ENCODE results near the gene FTH1.
"Not testable (repeated sequence)": the region's sequence is repeated elsewhere in the genome, so short reads cannot be mapped to it uniquely, and the experiment has no call there.

The FTH1 gene

DNA sequence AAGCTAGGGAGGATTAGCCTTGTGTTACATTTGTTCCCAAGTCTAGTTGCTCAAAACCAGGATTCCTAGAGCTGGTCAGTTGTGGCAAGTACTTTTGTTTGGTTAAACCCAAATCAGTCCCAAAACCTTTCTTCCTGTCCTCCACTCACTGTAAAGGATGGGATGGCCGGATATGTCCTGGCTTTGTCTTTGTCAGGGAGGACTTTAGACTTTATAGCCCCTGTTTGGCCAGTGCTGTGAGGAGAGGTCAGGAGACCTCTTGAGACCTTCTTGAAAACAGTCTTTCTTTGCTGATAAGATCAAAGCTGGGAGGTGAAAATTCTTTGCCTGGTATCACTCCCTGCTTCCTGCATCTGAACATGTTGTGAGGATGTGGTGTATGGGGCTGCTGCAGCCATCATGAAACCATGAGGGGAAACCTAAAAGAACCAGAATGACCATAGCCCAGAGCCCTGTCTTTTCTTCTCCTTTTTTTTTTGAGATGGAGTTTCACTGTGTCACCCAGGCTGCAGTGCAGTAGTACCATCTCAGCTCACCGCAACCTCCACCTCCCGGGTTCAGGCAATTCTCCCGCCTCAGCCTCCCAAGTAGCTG is 43.6 kb upstream of the FTH1 start:
- WGBS (ENCODE audit: insufficient coverage) = no CpG with 5 or more reads among the region's 4 CpGs
- Histone ChIP-seq H3K9me3 (ENCODE audit: control extremely low read depth in 1 of 5, control insufficient read depth in 4 of 5, insufficient read depth in 2 of 5, low read depth in 1 of 5, low read length in 4 of 5) (no peaks in the 10 kb centered on the region), H3K36me3 (ENCODE audit: control insufficient read depth in 4 of 4, insufficient read depth in 4 of 4, low read length in 3 of 4) (no peaks in the 10 kb centered on the region), H3K4me3 (ENCODE audit: control insufficient read depth in 1 of 7, extremely low read depth in 1 of 7, insufficient read depth in 4 of 7, low read depth in 2 of 7, low read length in 6 of 7) (no peak overlapping the region), H3K27ac (ENCODE audit: insufficient read depth in 1 of 2, low read depth in 1 of 2, low read length in 2 of 2, poor library complexity in 1 of 2, severe bottlenecking in 2 of 2) (no peak overlapping the region), H3K27me3 (replicated peaks in 2 of 5; ENCODE audit: control insufficient read depth in 4 of 5, insufficient read depth in 5 of 5, low read length in 4 of 5) (no peaks in the 10 kb centered on the region), H3K4me1 (ENCODE audit: control extremely low read depth in 1 of 4, control insufficient read depth in 4 of 4, insufficient read depth in 4 of 4, low read length in 3 of 4) (no peaks in the 10 kb centered on the region)
- CTCF ChIA-PET = interaction anchor here (0.6 to 1.5 kb wide), 4 partner anchors 11 to 43 kb away, joined by 3 to 4 read pairs (median 4); no protein-coding TSS in a partner anchor
- DNase-seq = no peak
- POLR2A ChIA-PET = interaction anchor here (0.6 kb wide), 1 partner anchor 397 kb away, joined by 3 read pairs; no protein-coding TSS in a partner anchor

DNA sequence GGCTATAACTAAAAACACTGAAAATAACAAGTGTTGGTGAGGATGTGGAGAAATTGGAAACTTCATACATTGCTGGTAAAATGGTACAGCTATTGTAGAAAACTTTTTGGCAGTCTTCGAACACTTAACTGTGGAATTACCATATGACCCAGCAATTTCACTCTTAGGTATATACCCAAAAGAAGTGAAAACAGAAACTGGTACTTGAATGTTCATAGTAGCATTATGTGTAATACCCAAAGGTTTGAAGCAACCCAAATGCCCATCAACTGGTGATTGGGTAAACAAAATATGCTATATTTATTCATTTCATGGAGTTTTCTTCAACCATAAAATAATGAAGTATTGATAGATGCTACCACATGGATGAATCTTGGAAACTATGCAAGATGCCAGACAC is 40.8 kb upstream of the FTH1 start:
- no CpG with 5 or more reads among the region's 1 CpG for WGBS (ENCODE audit: insufficient coverage)
- peaks cover 0 to 16% (median 0%) of the 10 kb centered on the region in 4 experiments for H3K4me1 ChIP-seq (ENCODE audit: control extremely low read depth in 1 of 4, control insufficient read depth in 4 of 4, insufficient read depth in 4 of 4, low read length in 3 of 4)
- H3K27ac ChIP-seq (ENCODE audit: insufficient read depth in 1 of 2, low read depth in 1 of 2, low read length in 2 of 2, poor library complexity in 1 of 2, severe bottlenecking in 2 of 2) = no peak overlapping the region
- no peaks in the 10 kb centered on the region for H3K36me3 ChIP-seq (ENCODE audit: control insufficient read depth in 4 of 4, insufficient read depth in 4 of 4, low read length in 3 of 4)
- ChIA-PET POLR2A (no interaction called here), CTCF (no interaction called here)
- no peaks in the 10 kb centered on the region for H3K9me3 ChIP-seq (ENCODE audit: control extremely low read depth in 1 of 5, control insufficient read depth in 4 of 5, insufficient read depth in 2 of 5, low read depth in 1 of 5, low read length in 4 of 5)
- H3K4me3 ChIP-seq (ENCODE audit: control insufficient read depth in 1 of 7, extremely low read depth in 1 of 7, insufficient read depth in 4 of 7, low read depth in 2 of 7, low read length in 6 of 7) = no peak overlapping the region
- DNase-seq = no peak
- no peaks in the 10 kb centered on the region for H3K27me3 ChIP-seq (replicated peaks in 2 of 5; ENCODE audit: control insufficient read depth in 4 of 5, insufficient read depth in 5 of 5, low read length in 4 of 5)

DNA sequence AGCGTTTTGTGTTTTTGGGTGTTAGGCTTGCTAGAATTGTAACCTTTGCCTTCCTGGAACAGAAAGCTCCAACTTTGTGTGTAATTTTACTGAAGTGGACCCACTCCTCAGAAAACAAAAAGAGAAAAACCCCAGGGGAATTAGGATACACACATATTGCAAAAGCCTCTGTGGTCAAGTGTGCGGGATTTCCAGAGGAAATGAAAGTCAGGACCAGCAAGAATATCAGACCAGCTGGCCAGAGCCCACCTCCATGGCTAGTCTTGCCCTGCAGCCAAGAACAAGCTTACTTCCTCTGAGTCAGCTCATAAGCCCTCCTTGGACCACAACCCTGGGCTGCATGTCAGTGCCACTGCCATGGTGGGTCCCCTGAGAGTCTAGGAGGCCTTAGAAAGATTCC is 37.0 kb upstream of the FTH1 start:
- H3K4me3 ChIP-seq (ENCODE audit: control insufficient read depth in 1 of 7, extremely low read depth in 1 of 7, insufficient read depth in 4 of 7, low read depth in 2 of 7, low read length in 6 of 7) = no peak overlapping the region
- no peak overlapping the region for H3K27ac ChIP-seq (ENCODE audit: insufficient read depth in 1 of 2, low read depth in 1 of 2, low read length in 2 of 2, poor library complexity in 1 of 2, severe bottlenecking in 2 of 2)
- no peaks in the 10 kb centered on the region for H3K27me3 ChIP-seq (replicated peaks in 2 of 5; ENCODE audit: control insufficient read depth in 4 of 5, insufficient read depth in 5 of 5, low read length in 4 of 5)
- peak in 2 of 3 donors; percentile 11 to 36 for DNase-seq
- POLR2A ChIA-PET = interaction anchor here (1.2 kb wide), 1 partner anchor 26 kb away, joined by 3 read pairs; no protein-coding TSS in a partner anchor
- WGBS (ENCODE audit: insufficient coverage) = 20% methylated on average over 1 of the region's 2 CpGs
- H3K36me3 ChIP-seq (ENCODE audit: control insufficient read depth in 4 of 4, insufficient read depth in 4 of 4, low read length in 3 of 4) = no peaks in the 10 kb centered on the region
- CTCF ChIA-PET = interaction anchor here (0.8 to 2.9 kb wide), 7 partner anchors 13 to 77 kb away, joined by 3 to 8 read pairs (median 3); no protein-coding TSS in a partner anchor
- peaks cover 0 to 16% (median 1%) of the 10 kb centered on the region in 4 experiments for H3K4me1 ChIP-seq (ENCODE audit: control extremely low read depth in 1 of 4, control insufficient read depth in 4 of 4, insufficient read depth in 4 of 4, low read length in 3 of 4)
- peaks cover 0 to 3% (median 0%) of the 10 kb centered on the region in 5 experiments for H3K9me3 ChIP-seq (ENCODE audit: control extremely low read depth in 1 of 5, control insufficient read depth in 4 of 5, insufficient read depth in 2 of 5, low read depth in 1 of 5, low read length in 4 of 5)

GRCh38 chr11:62002283-62002682 is 34.8 kb upstream of the FTH1 start:
- CTCF ChIA-PET; H3K36me3 ChIP-seq (ENCODE audit: control insufficient read depth in 4 of 4, insufficient read depth in 4 of 4, low read length in 3 of 4); POLR2A ChIA-PET; DNase-seq; H3K27me3 ChIP-seq (replicated peaks in 2 of 5; ENCODE audit: control insufficient read depth in 4 of 5, insufficient read depth in 5 of 5, low read length in 4 of 5); H3K4me3 ChIP-seq (ENCODE audit: control insufficient read depth in 1 of 7, extremely low read depth in 1 of 7, insufficient read depth in 4 of 7, low read depth in 2 of 7, low read length in 6 of 7); H3K27ac ChIP-seq (ENCODE audit: insufficient read depth in 1 of 2, low read depth in 1 of 2, low read length in 2 of 2, poor library complexity in 1 of 2, severe bottlenecking in 2 of 2): not testable (repeated sequence)
- 99% methylated on average over 6 of the region's 8 CpGs for WGBS (ENCODE audit: insufficient coverage)
- Histone ChIP-seq H3K4me1 (ENCODE audit: control extremely low read depth in 1 of 4, control insufficient read depth in 4 of 4, insufficient read depth in 4 of 4, low read length in 3 of 4) (peaks cover 0 to 16% (median 1%) of the 10 kb centered on the region in 4 experiments), H3K9me3 (ENCODE audit: control extremely low read depth in 1 of 5, control insufficient read depth in 4 of 5, insufficient read depth in 2 of 5, low read depth in 1 of 5, low read length in 4 of 5) (peaks cover 0 to 10% (median 4%) of the 10 kb centered on the region in 5 experiments)

DNA sequence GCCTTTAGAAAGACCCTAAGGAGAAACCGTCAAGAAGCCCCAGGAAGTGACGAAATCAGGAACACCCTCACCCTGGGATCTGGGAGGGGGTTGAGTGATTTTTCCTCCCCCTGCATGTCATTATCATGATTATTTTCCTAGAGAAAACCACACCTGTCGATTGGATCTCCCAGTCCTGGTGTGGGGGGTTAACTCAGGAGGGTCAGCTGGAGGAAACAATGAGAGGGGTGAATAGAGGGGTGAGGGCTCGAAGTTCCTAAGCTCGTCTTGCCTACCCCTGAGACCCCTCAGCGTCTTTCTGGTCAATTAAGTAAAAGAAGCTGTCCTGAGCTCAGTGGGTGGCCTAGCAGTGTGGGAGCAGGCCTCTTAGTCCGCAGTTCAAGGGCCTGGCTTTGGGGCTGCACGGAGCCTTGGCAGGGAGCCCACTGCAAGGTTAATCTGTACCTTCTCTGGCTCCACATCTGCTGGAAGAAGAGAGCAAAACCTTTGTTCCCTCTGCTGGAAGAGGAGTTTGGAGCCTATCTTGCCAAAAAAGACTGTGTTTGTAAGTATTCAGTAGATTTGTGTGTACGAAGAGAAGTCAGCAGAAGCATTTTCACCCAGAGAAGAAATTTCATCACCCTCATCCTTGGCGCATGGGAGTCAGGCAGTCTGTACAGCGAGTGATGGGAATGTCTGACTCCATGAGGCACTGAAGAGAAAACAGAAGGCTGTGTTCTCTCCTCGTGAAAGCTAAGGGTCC is 34.2 kb upstream of the FTH1 start:
- Histone ChIP-seq H3K4me3 (ENCODE audit: control insufficient read depth in 1 of 7, extremely low read depth in 1 of 7, insufficient read depth in 4 of 7, low read depth in 2 of 7, low read length in 6 of 7) (no peak overlapping the region), H3K4me1 (ENCODE audit: control extremely low read depth in 1 of 4, control insufficient read depth in 4 of 4, insufficient read depth in 4 of 4, low read length in 3 of 4) (peaks cover 0 to 16% (median 1%) of the 10 kb centered on the region in 4 experiments), H3K27ac (ENCODE audit: insufficient read depth in 1 of 2, low read depth in 1 of 2, low read length in 2 of 2, poor library complexity in 1 of 2, severe bottlenecking in 2 of 2) (no peak overlapping the region), H3K9me3 (ENCODE audit: control extremely low read depth in 1 of 5, control insufficient read depth in 4 of 5, insufficient read depth in 2 of 5, low read depth in 1 of 5, low read length in 4 of 5) (peaks cover 0 to 10% (median 4%) of the 10 kb centered on the region in 5 experiments), H3K27me3 (replicated peaks in 2 of 5; ENCODE audit: control insufficient read depth in 4 of 5, insufficient read depth in 5 of 5, low read length in 4 of 5) (no peaks in the 10 kb centered on the region), H3K36me3 (ENCODE audit: control insufficient read depth in 4 of 4, insufficient read depth in 4 of 4, low read length in 3 of 4) (no peaks in the 10 kb centered on the region)
- ChIA-PET POLR2A (interaction anchor here (1.0 kb wide), 1 partner anchor 44 kb away, joined by 3 read pairs; no protein-coding TSS in a partner anchor), CTCF (no interaction called here)
- 90% methylated on average over 12 of the region's 12 CpGs for WGBS (ENCODE audit: insufficient coverage)
- no peak for DNase-seq

GRCh38 chr11:62000539-62001446 is 33.4 kb upstream of the FTH1 start:
- POLR2A ChIA-PET = interaction anchor here (1.0 kb wide), 1 partner anchor 44 kb away, joined by 3 read pairs; no protein-coding TSS in a partner anchor

More at GRCh38 chr11:62000539-62001446, 33.4 kb upstream of the FTH1 start:
- WGBS (ENCODE audit: insufficient coverage) = 96% methylated on average over 20 of the region's 23 CpGs
- CTCF ChIA-PET = interaction anchor here (1.0 kb wide), 1 partner anchor 80 kb away, joined by 3 read pairs; no protein-coding TSS in a partner anchor
- H3K4me3 ChIP-seq (ENCODE audit: control insufficient read depth in 1 of 7, extremely low read depth in 1 of 7, insufficient read depth in 4 of 7, low read depth in 2 of 7, low read length in 6 of 7) = no peak overlapping the region
- no peaks in the 10 kb centered on the region for H3K27me3 ChIP-seq (replicated peaks in 2 of 5; ENCODE audit: control insufficient read depth in 4 of 5, insufficient read depth in 5 of 5, low read length in 4 of 5)
- H3K4me1 ChIP-seq (ENCODE audit: control extremely low read depth in 1 of 4, control insufficient read depth in 4 of 4, insufficient read depth in 4 of 4, low read length in 3 of 4) = peaks cover 0 to 15% (median 1%) of the 10 kb centered on the region in 4 experiments
- no peak overlapping the region for H3K27ac ChIP-seq (ENCODE audit: insufficient read depth in 1 of 2, low read depth in 1 of 2, low read length in 2 of 2, poor library complexity in 1 of 2, severe bottlenecking in 2 of 2)
- H3K9me3 ChIP-seq (ENCODE audit: control extremely low read depth in 1 of 5, control insufficient read depth in 4 of 5, insufficient read depth in 2 of 5, low read depth in 1 of 5, low read length in 4 of 5) = peaks cover 0 to 10% (median 4%) of the 10 kb centered on the region in 5 experiments
- H3K36me3 ChIP-seq (ENCODE audit: control insufficient read depth in 4 of 4, insufficient read depth in 4 of 4, low read length in 3 of 4) = no peaks in the 10 kb centered on the region
- no peak for DNase-seq

Data from common myeloid progenitor, CD34-positive (primary cell).